ENCODE results near the gene ZDHHC24.

DNA sequence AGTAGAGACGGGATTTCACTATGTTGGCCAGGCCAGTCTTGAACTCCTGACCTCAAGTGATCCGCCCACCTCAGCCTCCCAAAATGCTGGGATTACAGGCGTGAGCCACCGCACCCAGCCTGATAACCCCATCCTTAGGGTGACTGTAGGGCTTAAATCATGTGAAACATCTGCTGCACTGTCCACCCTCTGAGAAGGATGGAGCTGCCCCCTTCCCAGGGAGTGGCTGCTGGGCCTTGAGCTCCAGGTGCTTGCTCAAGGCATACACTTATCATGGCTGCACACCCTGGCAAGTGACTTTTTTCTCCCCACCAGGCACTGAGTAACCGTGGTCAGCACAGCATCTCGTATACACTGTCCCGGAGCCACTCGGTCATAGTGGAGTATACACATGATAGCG is 73.8 kb downstream of the ZDHHC24 start:
- TF ChIP-seq, protein P1, sequence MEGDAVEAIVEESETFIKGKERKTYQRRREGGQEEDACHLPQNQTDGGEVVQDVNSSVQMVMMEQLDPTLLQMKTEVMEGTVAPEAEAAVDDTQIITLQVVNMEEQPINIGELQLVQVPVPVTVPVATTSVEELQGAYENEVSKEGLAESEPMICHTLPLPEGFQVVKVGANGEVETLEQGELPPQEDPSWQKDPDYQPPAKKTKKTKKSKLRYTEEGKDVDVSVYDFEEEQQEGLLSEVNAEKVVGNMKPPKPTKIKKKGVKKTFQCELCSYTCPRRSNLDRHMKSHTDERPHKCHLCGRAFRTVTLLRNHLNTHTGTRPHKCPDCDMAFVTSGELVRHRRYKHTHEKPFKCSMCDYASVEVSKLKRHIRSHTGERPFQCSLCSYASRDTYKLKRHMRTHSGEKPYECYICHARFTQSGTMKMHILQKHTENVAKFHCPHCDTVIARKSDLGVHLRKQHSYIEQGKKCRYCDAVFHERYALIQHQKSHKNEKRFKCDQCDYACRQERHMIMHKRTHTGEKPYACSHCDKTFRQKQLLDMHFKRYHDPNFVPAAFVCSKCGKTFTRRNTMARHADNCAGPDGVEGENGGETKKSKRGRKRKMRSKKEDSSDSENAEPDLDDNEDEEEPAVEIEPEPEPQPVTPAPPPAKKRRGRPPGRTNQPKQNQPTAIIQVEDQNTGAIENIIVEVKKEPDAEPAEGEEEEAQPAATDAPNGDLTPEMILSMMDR (IDR thresholded peaks at IDR 0.05), result no peak
- no peak for TF ChIP-seq POLR2A (IDR thresholded peaks at IDR 0.05)

Data from right lobe of liver (tissue), 4 donors.